ENCODE data around the gene MALAT1. TPM values are rescaled to one million over a fixed set of nuclear protein-coding genes. Genes with fewer than 3 reads are reported as not detected.

MALAT1 gene
- polyA plus RNA-seq, 1 donor from 2014 or later, result 3,054 TPM

GRCh38 chr11:65545853-65546216, 47.0 kb downstream of the MALAT1 start:
- H3K4me1 Mint-ChIP-seq, result peaks cover 19 to 32% (median 29%) of the 10 kb centered on the region in 3 donors
- no peaks in the 10 kb centered on the region for H3K27me3 Mint-ChIP-seq

GRCh38 chr11:65546217-65546958, 47.5 kb downstream of the MALAT1 start:
- peaks cover 19 to 30% (median 29%) of the 10 kb centered on the region in 3 donors for H3K4me1 Mint-ChIP-seq
- no peaks in the 10 kb centered on the region for H3K36me3 Mint-ChIP-seq
- H3K9me3 Mint-ChIP-seq, result no peaks in the 10 kb centered on the region
- peak overlapping the region; percentile 54 to 88 (median 77) for H3K4me3 Mint-ChIP-seq
- H3K27ac Mint-ChIP-seq, result peak overlapping the region; percentile 91 to 96 (median 96)
- no peaks in the 10 kb centered on the region for H3K27me3 Mint-ChIP-seq

More at GRCh38 chr11:65545853-65546216, 47.0 kb downstream of the MALAT1 start:
- H3K27ac Mint-ChIP-seq, result peak overlapping the region; percentile 91 to 96 (median 96)
- no peaks in the 10 kb centered on the region for H3K36me3 Mint-ChIP-seq
- H3K4me3 Mint-ChIP-seq, result peak overlapping the region in 3 of 4 donors; percentile 54 to 81 (median 73)
- H3K9me3 Mint-ChIP-seq, result no peaks in the 10 kb centered on the region

- H3K27me3 Mint-ChIP-seq, result no peaks in the 10 kb centered on the region
- no peaks in the 10 kb centered on the region for H3K9me3 Mint-ChIP-seq
- no peaks in the 10 kb centered on the region for H3K36me3 Mint-ChIP-seq
- H3K4me3 Mint-ChIP-seq, result peak overlapping the region in 2 of 4 donors; percentile 13 to 70
- peaks cover 24 to 39% (median 38%) of the 10 kb centered on the region in 3 donors for H3K4me1 Mint-ChIP-seq
- H3K27ac Mint-ChIP-seq, result peak overlapping the region; percentile 36 to 96 (median 91)
Measured at GRCh38 chr11:65547446-65548125, 48.7 kb downstream of the MALAT1 start.

- Mint-ChIP-seq H3K4me1 (peaks cover 25 to 41% (median 40%) of the 10 kb centered on the region in 3 donors), H3K4me3 (peak overlapping the region in 2 of 4 donors; percentile 46 to 63), H3K27me3 (no peaks in the 10 kb centered on the region), H3K27ac (peak overlapping the region; percentile 36 to 91 (median 81)), H3K36me3 (no peaks in the 10 kb centered on the region), H3K9me3 (no peaks in the 10 kb centered on the region)
Measured at GRCh38 chr11:65548395-65548794, 49.5 kb downstream of the MALAT1 start.

GRCh38 chr11:65549096-65549495, 50.3 kb downstream of the MALAT1 start:
- H3K27me3 Mint-ChIP-seq, result no peaks in the 10 kb centered on the region
- no peak overlapping the region for H3K4me3 Mint-ChIP-seq
- no peaks in the 10 kb centered on the region for H3K36me3 Mint-ChIP-seq
- peaks cover 25 to 41% (median 38%) of the 10 kb centered on the region in 3 donors for H3K4me1 Mint-ChIP-seq
- no peaks in the 10 kb centered on the region for H3K9me3 Mint-ChIP-seq
- H3K27ac Mint-ChIP-seq, result peak overlapping the region in 1 of 3 donors; percentile 36

GRCh38 chr11:65551572-65552387, 52.9 kb downstream of the MALAT1 start:
- peak overlapping the region in 2 of 3 donors; percentile 54 to 88 for H3K27ac Mint-ChIP-seq
- no peaks in the 10 kb centered on the region for H3K36me3 Mint-ChIP-seq
- H3K9me3 Mint-ChIP-seq, result no peaks in the 10 kb centered on the region
- peak overlapping the region in 3 of 4 donors; percentile 8 to 75 (median 43) for H3K4me3 Mint-ChIP-seq
- peaks cover 12 to 36% (median 32%) of the 10 kb centered on the region in 3 donors for H3K4me1 Mint-ChIP-seq
- no peaks in the 10 kb centered on the region for H3K27me3 Mint-ChIP-seq

GRCh38 chr11:65552388-65552951, 53.6 kb downstream of the MALAT1 start:
- peaks cover 10 to 38% (median 32%) of the 10 kb centered on the region in 3 donors for H3K4me1 Mint-ChIP-seq
- no peaks in the 10 kb centered on the region for H3K27me3 Mint-ChIP-seq
- no peaks in the 10 kb centered on the region for H3K36me3 Mint-ChIP-seq
- H3K27ac Mint-ChIP-seq, result peak overlapping the region; percentile 54 to 88 (median 78)
- no peaks in the 10 kb centered on the region for H3K9me3 Mint-ChIP-seq
- peak overlapping the region in 2 of 4 donors; percentile 8 to 75 for H3K4me3 Mint-ChIP-seq

- Mint-ChIP-seq H3K4me3 (no peak overlapping the region), H3K27me3 (no peaks in the 10 kb centered on the region), H3K4me1 (peaks cover 10 to 32% (median 26%) of the 10 kb centered on the region in 3 donors), H3K9me3 (no peaks in the 10 kb centered on the region), H3K27ac (peak overlapping the region in 1 of 3 donors; percentile 54), H3K36me3 (no peaks in the 10 kb centered on the region)
Measured at GRCh38 chr11:65553301-65554001, 54.6 kb downstream of the MALAT1 start.

- Mint-ChIP-seq H3K4me1 (peaks cover 10 to 30% (median 22%) of the 10 kb centered on the region in 3 donors), H3K27ac (peak overlapping the region in 1 of 3 donors; percentile 38), H3K27me3 (no peaks in the 10 kb centered on the region), H3K36me3 (no peaks in the 10 kb centered on the region), H3K4me3 (peak overlapping the region in 3 of 4 donors; percentile 50 to 85 (median 76)), H3K9me3 (no peaks in the 10 kb centered on the region)
Measured at GRCh38 chr11:65554057-65554818, 55.4 kb downstream of the MALAT1 start.

GRCh38 chr11:65554842-65555430, 56.1 kb downstream of the MALAT1 start:
- H3K9me3 Mint-ChIP-seq, result no peaks in the 10 kb centered on the region
- H3K4me1 Mint-ChIP-seq, result peaks cover 10 to 30% (median 19%) of the 10 kb centered on the region in 3 donors
- H3K4me3 Mint-ChIP-seq, result peak overlapping the region in 2 of 4 donors; percentile 26 to 76
- no peaks in the 10 kb centered on the region for H3K36me3 Mint-ChIP-seq
- H3K27me3 Mint-ChIP-seq, result no peaks in the 10 kb centered on the region
- H3K27ac Mint-ChIP-seq, result peak overlapping the region; percentile 18 to 62 (median 59)

GRCh38 chr11:65555693-65556231, 56.9 kb downstream of the MALAT1 start:
- Mint-ChIP-seq H3K36me3 (no peaks in the 10 kb centered on the region), H3K4me1 (peaks cover 10 to 30% (median 20%) of the 10 kb centered on the region in 3 donors), H3K4me3 (peak overlapping the region in 2 of 4 donors; percentile 35 to 57), H3K27me3 (no peaks in the 10 kb centered on the region), H3K9me3 (no peaks in the 10 kb centered on the region), H3K27ac (peak overlapping the region in 1 of 3 donors; percentile 62)

All from IgD-negative memory B cell (primary cell).